ENCODE measurements around the gene FOXD1.

The FOXD1 gene

DNA sequence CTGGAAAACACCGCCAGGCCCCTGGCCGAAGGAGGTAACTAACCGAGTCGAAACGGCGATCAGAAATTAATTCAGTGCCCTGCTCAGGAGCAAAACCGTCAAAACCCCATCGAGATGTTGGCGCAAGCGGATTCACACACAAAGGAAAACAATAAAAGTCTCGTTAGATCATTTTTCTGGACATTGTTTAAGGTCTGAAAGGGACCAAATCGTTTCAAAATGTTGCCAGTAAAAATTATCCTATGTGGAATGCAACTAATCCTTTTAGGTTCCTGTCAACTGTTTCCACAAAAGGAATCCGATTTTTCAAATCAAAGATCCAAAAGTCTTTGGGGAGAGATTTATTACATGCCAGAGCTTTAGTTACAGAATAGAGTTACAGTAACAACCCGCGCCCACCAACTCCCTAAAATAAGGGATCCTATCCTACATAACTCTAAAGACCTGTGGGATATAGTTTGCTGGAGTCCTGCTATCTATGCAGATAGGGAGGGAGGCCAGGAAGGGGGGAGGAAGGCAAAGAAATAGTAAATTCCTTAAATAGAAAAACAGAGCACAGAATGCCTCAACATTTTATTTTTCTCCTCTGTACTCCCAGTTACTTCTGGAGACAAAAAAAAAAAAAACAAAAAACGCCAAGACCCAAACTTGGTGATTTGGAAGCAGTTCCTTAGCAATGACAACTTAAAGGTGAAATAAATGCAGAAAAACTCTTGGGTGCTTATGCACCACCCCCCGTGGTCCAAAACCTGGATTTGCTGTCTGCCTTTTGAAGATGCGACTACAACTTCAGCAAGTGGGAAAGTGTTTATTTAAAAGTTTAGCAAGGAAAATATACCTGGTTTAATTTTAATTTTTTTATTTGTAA, 10.6 kb downstream of the FOXD1 start:
- no peak for DNase-seq

GRCh38 chr5:73437101-73437776, 11.3 kb downstream of the FOXD1 start:
- DNase-seq: no peak

- no peak for DNase-seq
Measured at GRCh38 chr5:73436535-73437100, 12.0 kb downstream of the FOXD1 start.

DNA sequence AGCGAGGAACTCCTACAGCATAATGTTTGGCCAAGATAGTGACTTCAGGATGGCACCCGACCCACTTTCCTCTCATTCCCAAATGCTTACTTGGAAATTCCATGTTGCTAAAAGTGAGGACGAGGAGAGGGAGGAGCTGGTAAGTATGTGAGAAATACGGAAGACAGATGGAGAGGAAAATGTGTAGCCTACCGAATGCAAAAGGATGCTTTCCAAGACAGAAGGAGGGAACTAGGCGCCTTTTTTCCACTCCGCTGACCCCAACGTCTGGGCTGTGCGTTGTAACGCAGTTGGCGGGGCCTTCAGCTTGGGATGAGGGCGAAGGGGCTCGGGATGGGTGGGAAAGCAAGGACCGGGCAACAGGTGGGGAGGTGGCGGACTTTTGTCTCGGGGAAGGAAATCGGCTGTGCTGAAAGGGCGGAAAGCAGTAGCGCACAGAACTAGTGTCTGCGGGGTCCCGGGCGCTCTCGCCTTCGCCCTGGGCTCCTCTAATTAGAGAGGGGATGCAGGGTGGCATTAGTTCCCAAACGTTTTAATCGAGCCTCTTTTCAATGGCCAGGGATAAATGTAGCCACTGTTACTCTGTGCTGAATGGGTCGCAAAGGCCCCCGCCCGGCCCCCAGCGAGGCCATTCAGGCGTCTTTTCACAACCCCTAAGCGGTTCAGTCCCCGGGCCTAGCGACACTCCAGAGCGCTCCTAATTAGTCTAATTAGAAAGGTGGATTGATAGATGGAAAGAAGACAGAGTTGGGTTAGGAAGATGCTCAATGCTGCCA, 12.6 kb downstream of the FOXD1 start:
- DNase-seq: no peak

DNA sequence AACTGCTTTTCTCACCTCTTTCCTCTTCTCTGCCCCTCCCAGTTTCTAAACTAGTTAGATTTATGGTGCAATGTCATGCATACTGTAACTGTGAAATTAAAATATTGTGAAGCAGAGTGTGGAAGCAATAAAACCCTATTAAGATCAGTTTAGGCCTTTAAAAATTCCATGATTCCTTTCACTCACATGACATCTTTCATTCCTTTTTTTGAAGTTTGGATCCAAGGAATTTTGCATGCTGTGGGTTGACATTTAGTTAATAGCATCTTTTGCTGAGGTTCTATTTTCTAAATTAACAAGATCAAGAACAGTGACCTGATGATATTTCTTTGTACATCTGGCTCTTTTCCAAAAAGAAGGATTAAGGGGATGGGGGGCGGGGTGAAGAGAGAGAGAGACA, 13.7 kb downstream of the FOXD1 start:
- no peak for DNase-seq

- no peak for DNase-seq
Measured at GRCh38 chr5:73434461-73434860, 14.1 kb downstream of the FOXD1 start.

DNA sequence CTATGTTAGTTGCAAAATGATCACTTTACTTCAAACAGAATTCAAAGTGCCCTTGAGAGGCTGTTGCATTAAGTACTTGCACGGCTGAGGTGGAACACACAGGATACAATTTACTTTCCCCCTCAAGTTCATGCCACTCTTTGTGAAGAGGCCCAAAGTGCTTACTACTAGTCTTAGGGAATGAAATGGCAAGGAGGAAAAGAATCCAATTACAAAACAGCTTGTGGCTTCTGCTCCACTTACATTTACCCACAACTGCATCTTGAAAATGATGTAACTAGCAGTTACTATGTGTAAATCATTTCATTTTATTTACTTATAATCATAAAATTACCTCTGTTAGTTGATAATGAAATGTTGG, 14.6 kb downstream of the FOXD1 start:
- no peak for DNase-seq

GRCh38 chr5:73433272-73433981, 15.2 kb downstream of the FOXD1 start:
- DNase-seq: no peak

- DNase-seq: no peak
Measured at GRCh38 chr5:73431204-73431851, 17.2 kb downstream of the FOXD1 start.

DNA sequence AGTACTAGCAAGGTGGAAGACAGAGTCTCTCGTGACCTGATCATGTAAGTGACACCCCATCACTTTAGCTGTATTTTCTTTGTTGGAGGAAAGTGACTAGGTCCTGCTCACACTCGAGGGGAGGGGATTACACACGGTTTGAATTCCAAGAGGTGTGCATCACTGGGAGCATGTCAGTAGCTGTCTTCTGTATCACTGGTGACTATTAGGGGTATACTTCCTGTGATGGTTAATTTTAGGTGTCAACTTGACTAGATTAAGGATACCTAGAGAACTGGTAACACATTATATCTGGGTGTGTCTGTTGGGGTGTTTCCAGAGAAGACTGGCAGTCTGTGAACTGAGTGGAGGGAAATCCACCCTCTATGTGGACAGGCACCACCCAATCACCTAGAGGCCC, 22.5 kb downstream of the FOXD1 start:
- DNase-seq: no peak

- DNase-seq: no peak
Measured at GRCh38 chr5:73424556-73424977, 24.0 kb downstream of the FOXD1 start.

GRCh38 chr5:73422164-73422563, 26.4 kb downstream of the FOXD1 start:
- DNase-seq: no peak

DNA sequence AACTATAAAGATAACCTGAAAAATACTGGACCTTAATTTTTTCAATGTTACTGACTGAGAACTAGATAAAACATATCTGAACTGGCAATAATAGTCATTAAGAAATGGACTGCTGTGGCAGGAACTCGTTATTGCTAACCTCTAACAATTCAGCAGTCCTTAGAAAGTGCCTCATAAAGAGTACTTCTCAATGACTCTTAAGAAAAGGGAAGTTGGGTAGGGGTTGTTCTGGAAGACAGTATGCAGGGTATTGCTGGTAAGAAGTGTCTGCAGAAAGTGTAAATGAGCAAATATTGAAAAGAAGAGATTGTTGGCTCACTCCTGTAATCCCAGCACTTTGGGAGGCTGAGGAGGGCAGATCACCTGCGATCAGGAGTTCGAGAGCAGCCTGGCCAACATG, 27.9 kb downstream of the FOXD1 start:
- DNase-seq: no peak

DNA sequence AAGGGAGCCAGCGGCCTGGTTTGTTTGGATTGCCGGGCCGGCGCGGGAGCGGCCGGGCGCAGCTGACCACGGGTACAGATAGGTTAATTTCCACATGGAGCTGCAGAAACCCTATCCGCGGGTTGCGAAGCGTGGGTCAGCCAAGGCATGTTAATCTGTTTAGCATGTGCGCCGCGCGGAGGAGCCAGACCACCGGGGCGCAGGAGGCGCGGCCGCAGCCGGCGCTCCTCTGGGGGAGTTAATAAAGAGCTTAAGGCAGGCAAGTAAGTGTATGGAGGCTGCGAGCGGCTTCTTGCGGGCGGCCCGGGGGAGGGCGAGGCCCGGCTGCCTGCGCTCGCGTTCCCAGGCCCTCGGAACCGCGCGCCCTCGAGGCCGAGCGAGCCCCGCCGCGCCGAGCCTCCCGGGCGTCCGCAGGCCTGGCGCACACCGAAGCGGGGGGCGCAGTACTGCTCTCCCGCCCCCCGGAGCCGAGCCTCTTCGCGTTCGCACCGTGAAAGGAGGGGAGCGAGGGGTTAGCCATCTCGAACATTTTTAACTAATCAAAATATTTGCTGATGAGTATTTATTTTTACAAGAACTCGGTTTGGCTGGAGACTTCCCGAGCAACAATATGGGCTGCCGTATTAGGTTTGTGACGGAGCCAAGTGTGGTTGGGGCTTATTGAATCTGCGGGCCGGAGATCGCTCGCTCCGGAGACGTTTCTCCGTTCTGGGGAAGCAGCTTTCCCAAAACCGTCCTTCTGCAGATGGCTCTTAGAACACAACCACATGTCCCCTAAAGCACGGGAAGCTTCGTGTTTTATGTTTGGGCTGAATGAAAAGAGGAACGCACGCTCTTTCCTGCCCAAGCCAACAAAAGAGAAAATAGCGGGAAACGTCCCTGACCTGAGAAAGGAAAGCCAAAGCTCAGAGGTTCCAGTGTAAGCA, 28.8 kb downstream of the FOXD1 start:
- DNase-seq: no peak

GRCh38 chr5:73419117-73419464, 29.5 kb downstream of the FOXD1 start:
- DNase-seq: no peak

- DNase-seq: no peak
Measured at GRCh38 chr5:73418244-73418691, 30.3 kb downstream of the FOXD1 start.

GRCh38 chr5:73417303-73418034, 31.1 kb downstream of the FOXD1 start:
- no peak for DNase-seq

- no peak for DNase-seq
Measured at GRCh38 chr5:73415617-73416016, 33.0 kb downstream of the FOXD1 start.

DNA sequence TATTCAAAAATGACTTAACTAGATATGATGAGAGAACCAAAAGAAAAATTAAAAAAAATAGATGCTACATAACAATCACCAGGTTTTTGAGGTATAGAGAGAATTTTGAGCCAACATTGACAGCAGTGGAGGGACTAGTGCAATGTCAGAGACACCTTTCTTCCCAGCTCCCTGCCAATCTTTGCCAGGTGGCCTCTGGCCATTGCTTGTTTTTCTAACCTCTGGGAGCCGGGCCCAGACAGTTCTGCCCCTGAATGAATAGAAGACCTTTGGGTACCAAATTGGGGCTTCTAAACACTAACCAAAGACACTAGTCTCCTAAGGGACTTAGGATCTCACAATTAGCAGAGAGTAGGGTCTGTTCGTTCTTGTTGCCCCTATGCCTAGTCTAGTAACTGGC, 33.4 kb downstream of the FOXD1 start:
- DNase-seq: no peak

DNA sequence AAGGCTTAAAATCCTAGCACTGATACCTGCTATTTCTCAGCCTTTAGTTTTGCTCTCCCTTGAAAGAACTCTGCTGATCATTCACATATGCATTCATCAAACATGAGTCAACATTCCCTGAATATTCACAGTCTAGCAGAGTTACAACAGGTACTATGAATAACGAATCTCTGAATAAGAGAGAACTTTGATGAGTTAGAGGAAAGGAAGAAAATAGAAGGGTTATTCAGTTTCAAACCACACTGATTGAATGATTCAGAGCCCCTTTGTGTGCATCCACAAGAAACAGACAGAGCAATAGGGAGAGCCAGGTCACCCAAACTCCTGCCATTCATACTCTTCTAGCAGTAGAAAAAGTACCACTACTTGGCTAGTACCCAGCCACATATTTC, 36.0 kb downstream of the FOXD1 start:
- no peak for DNase-seq

Measured in activated T-cell treated with anti-CD3 and anti-CD28 coated beads for 4 hours (primary cell).